ENCODE measurements around the gene PLA2R1.
"Not testable (repeated sequence)": the region's sequence is repeated elsewhere in the genome, so short reads cannot be mapped to it uniquely, and the experiment has no call there.

Gene PLA2R1

DNA sequence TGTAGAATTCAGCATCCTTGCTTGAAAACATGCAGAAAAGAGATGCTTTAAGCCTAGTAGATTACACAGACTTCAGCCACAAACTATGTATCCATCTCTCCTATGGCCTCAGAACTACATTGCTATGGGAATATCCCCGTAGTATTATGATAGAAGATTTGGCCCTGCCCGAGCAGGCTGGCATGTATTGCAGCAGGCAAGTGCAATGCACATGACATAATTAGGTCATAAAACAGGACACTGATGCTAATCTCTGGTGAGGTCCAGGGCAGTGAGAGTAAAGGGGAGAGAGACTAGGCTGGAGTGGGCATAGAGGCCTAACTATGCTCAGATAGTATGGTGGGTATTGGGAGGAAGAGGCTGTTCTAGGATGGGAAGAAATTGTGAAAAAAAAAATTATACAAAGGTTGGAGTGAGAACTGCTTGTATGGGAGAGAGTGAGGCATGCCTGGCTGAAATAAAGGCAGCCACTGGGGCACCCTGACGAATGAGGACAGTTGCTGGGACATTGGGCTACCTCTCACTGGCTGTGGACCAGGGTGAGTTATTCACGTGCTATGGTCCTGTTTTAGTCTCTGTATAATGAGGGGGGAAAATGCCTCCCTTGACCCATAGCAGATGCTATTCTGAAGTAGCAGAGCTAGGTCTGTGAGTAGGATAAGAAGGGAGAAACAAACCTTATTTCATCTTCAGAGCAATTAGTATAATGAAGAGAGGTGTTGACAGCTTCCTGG lies 1.6 kb upstream of the PLA2R1 start:
- no peak for DNase-seq (ENCODE audit: low read depth in 2 of 2)

DNA sequence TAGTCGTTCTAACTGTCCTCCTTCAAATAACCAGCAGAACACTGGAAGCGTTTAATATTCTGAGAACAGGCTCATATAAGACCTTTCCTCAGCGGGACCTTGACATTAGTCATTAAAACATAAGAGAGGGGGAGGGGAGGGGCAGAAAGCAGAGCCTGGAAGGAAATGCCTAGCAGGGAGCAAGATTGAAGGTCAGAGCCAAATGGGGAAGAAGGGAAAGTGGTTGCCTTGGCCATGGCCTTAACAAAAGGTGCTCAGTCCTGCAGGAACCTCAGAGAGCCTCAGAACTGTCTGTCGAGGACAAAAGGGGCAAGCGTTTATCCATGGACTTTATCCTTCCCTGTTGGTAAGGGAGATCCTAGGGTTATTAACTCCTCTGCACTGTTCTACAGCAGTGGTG lies 856 bp upstream of the PLA2R1 start:
- no peak for DNase-seq (ENCODE audit: low read depth in 2 of 2)

DNA sequence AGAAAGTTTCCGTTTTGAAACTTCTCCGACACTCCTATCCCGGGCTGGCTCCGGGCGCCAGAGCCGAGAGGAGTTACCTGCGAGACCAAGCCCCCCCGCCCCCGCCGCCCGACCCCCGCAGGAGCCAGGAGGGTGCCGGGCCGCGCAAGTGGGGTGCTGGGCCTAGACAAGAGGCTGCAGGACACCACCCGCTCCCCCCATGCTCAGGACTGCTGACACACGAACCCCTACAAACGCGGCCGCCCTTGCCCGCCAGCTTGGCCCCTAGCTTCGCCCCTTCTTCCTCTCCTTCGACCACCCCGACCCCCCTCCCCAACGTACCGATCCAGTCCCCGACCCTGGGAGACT lies 497 bp downstream of the PLA2R1 start:
- no peak for DNase-seq (ENCODE audit: low read depth in 2 of 2)

DNA sequence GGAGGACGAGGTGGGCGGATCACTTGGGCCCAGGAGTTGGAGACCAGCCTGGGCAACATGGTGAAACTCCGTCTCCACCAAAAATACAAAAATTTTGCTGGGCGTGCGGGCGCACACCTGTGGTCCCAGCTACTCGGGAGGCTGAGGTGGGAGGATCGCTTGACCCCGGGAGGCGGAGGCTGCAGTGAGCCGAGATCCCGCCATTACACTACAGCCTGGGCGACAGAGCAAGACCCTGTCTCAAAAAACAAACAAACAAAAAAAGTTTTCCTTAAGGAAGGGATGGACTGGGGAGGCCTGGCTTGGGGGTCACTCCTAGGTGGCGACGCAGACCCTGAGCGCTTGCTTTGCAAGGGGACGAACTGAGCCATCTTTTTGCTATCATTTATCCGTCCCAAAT lies 882 bp downstream of the PLA2R1 start:
- DNase-seq (ENCODE audit: low read depth in 2 of 2) = no peak

DNA sequence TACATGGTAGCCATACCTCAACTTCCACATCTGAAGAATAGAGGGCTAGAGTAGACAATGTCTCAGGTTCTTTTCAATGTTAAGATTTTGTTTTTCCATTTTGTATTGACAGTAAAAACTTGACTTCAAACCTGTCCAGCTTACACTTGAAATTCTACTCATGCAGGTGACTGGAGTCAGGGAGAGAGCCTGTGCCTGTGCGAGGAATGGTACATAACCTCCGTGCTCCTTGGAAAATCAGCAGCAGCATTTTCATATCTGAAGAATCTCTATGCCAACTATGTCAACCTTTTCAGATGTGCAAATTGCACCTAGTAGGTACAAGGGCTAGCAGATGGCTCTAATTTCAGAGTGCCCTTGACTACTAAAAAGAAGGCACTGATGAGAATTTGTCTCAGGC lies 2.1 kb downstream of the PLA2R1 start:
- no peak for DNase-seq (ENCODE audit: low read depth in 2 of 2)

DNA sequence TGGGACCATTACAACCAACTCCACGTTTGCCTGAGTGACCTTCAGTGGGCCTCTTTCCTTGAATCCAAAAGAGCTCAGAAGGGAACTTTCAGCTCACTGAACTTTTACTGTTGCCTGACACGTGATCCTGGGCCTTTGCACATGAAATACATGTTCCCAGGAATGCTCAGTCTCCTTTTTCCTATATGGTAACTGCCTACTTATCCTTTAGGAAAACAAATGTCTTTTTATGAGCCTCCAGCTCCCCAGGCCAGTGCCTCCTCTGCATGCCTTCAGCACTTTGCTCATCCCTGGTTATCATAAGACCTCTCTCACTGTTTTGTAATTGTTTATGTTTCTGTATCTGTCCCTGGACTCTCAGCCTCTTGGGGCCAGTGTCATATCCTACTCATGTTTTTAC lies 5.1 kb downstream of the PLA2R1 start:
- no peak for DNase-seq (ENCODE audit: low read depth in 2 of 2)

DNA sequence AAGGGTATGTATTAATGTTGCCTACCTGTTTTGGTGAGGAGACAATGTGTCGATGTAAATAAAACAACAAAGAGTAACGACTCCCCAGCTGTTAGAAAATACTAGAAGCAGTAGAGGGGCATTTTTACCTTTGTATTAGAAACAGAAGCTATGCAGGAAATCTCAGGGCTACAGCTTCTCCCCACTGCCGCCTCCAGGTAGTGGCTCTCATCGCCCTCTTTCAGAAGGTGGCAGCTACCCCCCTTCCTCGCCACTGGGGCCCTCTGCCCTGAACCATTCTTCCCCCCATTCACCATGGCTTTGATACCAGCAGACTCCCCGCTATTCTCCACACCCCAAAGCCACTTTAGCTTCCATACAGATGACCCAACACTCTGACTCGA lies 6.7 kb downstream of the PLA2R1 start:
- DNase-seq (ENCODE audit: low read depth in 2 of 2) = no peak

DNA sequence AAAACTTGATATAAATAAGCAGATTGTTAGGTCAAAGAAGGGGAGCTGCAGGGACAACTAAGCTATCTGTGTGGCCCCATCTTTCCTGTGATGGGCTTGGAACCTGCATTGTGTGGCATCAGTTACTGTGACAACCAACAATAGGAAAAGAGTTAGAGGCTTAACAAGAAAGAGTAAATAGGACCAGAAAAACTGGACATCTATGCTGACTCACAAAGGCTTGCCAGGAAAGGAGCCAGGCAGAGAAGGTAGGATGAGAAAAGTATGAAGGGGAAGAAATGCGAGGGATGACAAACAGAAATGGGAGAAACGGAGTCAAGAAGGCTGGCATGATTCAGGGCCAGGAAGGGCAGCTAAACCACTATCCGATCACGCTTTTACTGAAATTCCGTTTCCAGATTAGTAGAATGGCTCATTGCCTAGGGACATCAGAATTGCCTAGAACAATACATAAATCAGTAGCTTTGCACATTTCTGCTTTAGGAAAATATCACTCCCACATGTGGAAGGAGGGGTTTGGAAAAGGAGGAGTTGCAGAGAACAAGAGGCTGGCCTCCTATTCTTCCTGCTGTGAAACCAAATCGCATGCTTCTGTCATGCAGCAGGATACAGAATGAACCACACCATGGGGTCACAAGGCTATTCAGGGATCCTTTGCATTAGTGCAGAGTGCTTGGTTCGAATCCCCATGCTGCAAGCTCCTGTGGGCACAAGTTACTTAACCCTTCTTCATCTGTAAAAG lies 7.3 kb downstream of the PLA2R1 start:
- DNase-seq (ENCODE audit: low read depth in 2 of 2) = no peak

DNA sequence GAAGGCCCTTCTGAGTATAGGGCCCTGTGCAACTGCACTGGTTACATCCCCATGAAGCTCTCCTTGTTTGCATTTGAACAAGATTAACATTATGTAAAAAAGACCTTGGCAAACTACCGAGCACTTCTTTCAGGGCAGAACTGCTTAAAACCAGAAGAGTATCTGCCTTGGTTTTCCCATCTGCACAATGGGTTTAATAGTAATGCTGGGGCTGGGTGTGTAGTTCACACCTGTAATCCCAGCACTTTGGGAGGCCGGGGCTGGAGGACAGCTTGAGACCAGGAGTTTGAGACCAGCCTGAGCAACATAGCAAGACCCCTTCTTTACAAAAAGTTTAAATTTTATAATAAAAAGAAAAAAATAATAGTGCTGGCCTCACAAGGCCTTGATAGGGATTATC lies 8.5 kb downstream of the PLA2R1 start:
- no peak for DNase-seq (ENCODE audit: low read depth in 2 of 2)

DNA sequence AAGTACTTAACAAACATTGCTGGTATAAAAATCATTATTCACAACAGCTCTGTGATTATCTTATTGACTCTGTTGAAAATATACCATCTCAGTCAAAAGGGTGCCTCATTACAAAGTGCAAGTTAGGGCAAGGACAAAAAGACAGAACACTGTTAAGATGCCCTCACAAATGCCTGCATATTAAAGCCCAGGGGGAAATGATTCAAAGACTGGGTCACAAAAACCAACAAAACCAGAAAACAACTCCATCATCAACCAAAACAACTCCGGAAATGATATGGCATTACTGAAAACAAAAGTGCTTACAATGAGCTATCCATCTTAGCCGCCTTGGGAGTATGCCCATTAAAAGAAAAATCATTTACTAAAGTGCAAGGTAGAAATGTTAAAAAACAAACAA lies 9.9 kb downstream of the PLA2R1 start:
- DNase-seq (ENCODE audit: low read depth in 2 of 2) = no peak

DNA sequence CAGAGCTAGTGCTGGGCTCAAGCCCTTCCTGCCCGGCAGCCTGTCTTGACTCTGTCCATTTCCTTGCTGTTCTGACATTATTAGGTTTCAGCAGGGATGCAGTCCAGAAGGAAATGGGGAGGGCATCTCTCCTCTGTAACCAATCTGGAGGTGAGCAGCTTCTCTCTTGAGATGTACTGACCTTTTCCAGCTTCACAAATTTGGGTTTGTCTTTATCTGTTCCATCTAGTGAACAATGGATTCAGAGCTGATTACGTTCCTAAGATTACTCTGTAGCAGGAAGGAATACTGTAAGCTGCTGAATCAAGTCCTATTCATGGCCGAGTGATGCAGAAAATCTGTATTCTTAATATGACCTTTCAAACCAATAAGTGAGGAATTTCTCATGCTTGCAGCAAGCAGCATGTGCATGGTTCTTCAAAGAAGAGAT lies 11.0 kb downstream of the PLA2R1 start:
- DNase-seq (ENCODE audit: low read depth in 2 of 2) = no peak

DNA sequence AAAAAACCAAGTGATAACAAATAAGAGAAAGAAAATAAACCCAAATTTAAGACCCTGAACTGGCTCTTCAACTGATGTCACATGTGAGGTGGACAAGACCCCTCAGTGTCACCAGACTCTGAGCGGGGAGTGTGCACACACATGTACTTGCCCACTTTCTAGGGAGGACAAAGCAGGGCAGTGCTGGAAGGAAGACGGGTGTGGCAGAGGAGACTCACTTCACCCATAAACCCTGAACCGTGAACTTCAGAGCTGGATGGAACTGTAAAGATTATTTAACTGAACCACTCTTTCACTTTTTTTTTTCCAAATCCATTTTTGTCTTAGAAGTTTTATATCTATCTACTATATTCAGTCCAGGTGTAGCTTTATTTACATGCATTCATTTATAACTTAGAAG lies 12.3 kb downstream of the PLA2R1 start:
- DNase-seq (ENCODE audit: low read depth in 2 of 2) = no peak

DNA sequence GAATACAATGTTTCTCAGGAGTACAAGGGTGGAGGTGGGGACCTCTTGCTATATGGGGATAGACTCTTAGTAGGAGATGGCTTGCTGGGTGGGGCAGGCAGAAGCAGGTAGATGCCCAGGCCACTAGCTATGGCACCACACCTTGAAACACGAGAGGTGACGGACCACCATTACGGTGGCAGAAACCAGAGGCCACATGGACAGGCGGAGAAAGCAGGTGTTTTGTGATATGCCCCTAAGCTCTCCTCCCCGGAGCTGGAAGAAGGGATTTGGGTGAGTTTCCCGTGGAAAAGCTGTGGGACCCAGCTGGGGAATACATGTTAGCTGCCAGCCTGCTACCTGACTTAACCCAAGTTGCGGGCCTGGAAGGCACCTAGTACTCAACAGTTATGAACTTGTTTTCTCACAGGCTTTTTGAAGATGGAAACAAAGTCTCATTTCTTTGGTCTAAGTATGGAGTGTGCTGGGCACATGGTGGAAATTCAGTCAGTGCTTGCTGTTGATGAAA lies 16.7 kb downstream of the PLA2R1 start:
- DNase-seq (ENCODE audit: low read depth in 2 of 2) = no peak

DNA sequence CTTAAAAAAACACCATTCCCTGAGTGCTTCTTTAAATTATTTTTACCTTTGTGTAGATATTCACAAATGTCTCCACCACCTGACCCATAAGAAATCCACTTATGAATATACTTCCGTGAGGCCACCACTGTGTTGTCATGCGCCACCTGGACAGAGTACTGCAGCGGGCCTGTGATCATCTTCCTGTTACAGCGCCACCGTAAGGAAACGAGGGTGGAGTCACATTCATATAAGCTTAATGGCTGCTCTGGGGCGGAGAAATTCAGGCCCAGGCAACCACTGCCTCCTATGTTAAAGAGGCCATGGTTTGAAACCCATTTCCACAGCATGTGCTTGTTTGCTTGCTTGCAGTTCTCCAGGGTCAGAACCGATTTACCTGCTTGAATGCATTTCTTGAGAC lies 17.7 kb downstream of the PLA2R1 start:
- DNase-seq (ENCODE audit: low read depth in 2 of 2) = no peak

DNA sequence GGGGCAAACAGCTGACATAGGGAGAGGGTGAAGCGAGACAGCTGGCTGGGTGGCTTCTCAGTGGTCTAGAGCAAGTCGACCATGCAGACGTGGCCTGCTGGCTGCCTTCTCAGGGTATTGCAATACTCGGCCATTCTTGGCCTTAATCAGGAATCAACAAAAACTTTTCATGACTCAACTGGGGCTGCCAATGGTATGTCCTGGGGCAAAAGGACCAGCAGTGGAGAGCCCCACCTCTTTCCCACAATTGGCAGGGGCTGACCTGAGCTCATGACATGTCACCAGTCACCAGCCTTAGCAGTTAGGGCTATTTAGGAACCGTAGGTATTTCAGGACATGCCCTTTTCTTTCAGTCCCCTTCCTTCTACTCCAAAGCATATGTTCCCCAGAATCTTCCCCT lies 19.1 kb downstream of the PLA2R1 start:
- DNase-seq (ENCODE audit: low read depth in 2 of 2) = no peak

DNA sequence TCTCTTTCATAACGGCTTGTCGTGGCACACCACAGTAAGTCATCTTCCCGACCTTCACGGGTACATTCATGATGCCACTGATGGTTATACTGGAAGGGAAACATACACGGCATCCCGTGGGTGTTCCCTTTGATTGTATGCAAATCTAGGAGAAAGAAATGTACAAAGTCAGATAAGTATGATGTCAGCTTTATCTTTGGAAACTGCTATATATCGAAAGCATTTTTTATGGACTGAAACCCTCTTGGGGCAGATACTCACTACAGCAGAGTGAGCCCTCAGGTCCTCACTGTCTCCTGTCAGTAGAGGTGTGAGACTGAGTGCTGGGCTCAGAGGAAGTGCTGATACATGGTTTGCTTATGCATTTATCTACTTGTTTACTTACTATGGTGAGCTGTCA lies 20.4 kb downstream of the PLA2R1 start:
- DNase-seq (ENCODE audit: low read depth in 2 of 2) = peak in 1 of 2 donors; percentile 13

DNA sequence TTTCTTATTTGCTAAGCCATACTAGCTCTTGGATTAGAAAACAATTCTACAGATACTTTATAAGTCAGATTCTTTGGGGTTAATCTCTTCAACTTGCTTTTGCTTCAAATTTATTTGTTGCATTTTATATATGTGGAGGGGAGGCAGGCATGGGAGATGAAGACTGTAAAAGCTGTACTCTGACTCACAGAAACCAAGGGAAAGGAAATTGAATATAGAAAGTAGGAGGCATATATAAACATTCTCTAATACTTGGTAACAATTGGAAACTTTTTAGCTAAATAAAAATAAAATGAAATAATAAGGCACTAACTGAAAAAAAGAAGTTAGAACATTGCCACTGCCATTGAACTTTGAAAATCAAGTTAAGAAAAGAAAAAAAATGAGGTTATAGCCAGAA lies 21.3 kb downstream of the PLA2R1 start:
- no peak for DNase-seq (ENCODE audit: low read depth in 2 of 2)

DNA sequence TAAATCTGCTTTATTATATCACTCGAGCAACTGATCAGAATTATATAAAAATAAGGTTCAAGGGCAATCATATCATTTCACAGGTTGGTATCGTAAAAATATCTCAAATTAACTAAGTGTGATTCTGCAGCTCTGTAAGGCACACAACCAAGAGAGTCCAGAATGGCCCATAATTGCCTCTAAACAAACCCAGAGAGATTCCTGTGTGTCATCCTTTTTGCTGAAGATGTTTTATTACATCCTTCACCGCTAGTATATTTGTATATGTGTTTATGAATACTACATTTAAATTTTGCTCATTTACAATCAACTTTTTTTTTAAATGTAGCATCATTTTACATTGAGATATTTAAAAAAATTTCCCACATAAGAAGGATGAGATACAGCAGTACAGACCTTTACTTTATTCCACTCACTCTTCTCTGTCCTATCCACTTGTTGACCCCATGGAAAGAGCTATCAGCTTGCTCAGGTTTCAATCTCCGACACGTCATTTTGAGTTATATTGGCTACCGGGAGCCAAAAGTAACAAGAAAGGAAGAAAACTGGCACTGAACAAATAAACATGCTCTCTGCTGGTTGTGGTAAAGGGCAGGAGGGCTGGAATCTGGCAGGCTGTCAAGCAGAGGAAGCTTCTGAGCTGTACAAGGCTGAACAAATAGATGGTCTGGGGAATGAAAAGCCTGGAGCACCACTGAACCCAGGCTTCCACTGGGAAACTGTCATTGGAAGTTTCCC lies 23.1 kb downstream of the PLA2R1 start:
- DNase-seq (ENCODE audit: low read depth in 2 of 2) = no peak

DNA sequence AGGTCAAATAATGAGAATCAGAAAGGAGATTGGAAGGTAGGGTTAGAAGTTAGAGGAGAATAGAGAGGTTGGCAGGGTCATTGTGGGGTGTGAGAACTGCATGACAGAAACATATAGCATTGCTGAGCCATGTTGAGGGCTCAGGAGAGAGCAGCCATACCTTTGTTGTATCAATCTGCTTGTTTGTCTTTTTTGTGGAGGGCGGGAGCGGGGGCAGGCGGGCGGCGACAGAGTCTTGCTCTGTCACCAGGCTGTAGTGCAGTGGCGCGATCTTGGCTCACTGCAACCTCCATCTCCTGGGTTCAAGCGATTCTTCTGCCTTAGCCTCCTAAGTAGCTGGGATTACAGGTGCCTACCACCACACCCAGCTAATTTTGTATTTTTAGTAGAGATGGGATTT lies 23.8 kb downstream of the PLA2R1 start:
- DNase-seq (ENCODE audit: low read depth in 2 of 2) = not testable (repeated sequence)

DNA sequence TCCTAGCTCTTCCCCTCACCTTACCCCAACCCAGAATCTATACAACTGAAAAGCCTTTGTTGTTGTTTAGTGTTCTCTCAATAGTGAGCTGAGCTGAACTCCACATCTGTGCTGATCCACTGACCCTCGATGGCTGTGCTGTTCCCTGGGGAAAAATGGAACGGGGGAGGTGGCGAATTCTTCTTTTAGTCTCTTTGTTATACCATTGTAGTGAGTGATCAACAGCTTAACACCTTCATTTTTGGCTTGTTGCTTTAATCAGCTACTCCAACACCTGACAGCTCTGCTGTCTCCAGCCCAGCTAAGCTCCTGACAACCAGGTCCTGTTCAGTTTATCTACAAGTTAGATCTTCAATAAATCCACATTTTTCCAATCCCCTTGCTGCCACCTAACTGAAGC lies 25.7 kb downstream of the PLA2R1 start:
- no peak for DNase-seq (ENCODE audit: low read depth in 2 of 2)

DNA sequence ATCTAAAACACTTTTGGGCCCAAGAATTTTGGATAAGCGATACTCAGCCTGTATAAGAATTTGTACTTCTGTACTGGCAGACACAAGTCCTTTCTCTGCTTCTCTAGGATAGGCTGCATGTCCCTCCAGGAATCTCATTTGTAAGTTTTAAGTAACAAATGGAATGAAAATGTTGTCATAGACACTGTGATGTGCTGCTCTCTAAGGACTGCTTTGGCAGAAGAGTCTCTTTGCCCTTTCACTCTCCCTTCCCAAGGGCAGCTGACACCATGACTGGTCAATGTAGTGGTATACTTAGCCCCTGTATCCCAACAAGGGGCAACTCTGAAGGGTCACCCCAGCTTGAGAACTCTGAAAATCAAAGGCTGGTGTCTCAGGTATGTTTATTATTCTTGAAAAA lies 27.3 kb downstream of the PLA2R1 start:
- no peak for DNase-seq (ENCODE audit: low read depth in 2 of 2)

DNA sequence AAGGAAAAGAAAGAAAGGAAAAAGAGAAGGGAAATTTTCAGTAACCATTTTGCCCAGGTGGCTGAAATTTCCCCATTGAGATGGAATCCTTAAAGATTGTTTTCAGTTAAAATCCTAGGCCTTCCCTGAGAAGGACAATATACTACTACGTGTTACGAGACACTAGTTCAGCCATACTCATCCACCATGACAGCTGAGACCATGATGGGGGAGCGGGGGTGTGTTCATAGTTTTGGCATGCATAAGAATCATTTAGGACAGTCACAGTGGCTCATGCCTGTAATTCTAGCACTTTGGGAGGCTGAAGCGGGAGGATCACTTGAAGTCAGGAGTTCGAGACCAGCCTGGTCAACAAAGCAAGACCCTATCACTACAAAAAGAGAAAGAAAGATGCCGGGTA lies 28.0 kb downstream of the PLA2R1 start:
- DNase-seq (ENCODE audit: low read depth in 2 of 2) = no peak

Data from stimulated activated CD8-positive, alpha-beta memory T cell treated with anti-CD3 and anti-CD28 coated beads, Interleukin-2, amount 100 ng/mL, for 48 hours (primary cell).